Measurements from ENCODE around the gene RMC1. TPM values are rescaled to one million over a fixed set of nuclear protein-coding genes. Genes with fewer than 3 reads are reported as not detected.

RMC1 gene
- total RNA-seq (2016; rRNA removed; fragmentation: Illumina TruSeq; extraction: Trizol), result 19.5 and 19.9 TPM in 2 replicates
- 9.4 and 11.1 TPM in 2 replicates for total RNA-seq (2016; cell fraction: cytosol; rRNA removed; fragmentation: Illumina TruSeq; extraction: Trizol; ENCODE audit: low read depth)
- total RNA-seq (2016; cell fraction: insoluble cytoplasmic fraction; rRNA removed; fragmentation: Illumina TruSeq; extraction: Trizol), result 17.0 and 23.9 TPM in 2 replicates
- total RNA-seq (2016; cell fraction: membrane; rRNA removed; fragmentation: Illumina TruSeq; extraction: Trizol), result 12.8 and 14.0 TPM in 2 replicates
- total RNA-seq (2016; cell fraction: nucleus; rRNA removed; fragmentation: Illumina TruSeq; extraction: Trizol), result 17.5 and 19.2 TPM in 2 replicates
- polyA plus RNA-seq (2011; rRNA removed), result 8.2 and 9.4 TPM in 2 replicates
- polyA plus RNA-seq (2011; cell fraction: cytosol; rRNA removed), result 5.9 and 8.7 TPM in 2 replicates
- 21.6 and 24.9 TPM in 2 replicates for polyA plus RNA-seq (2011; cell fraction: nucleus; rRNA removed)
- 11.0 TPM in 2 replicates for polyA plus RNA-seq (2012)
- polyA plus RNA-seq (2016; cell fraction: cytosol; fragmentation: Illumina TruSeq; extraction: Trizol; ENCODE audit: low read depth), result 4.5 and 5.7 TPM in 2 replicates
- polyA plus RNA-seq (2016; cell fraction: insoluble cytoplasmic fraction; fragmentation: Illumina TruSeq; extraction: Trizol; ENCODE audit: low read depth), result 16.4 and 20.9 TPM in 2 replicates
- 7.0 and 8.7 TPM in 2 replicates for polyA plus RNA-seq (2016; cell fraction: membrane; fragmentation: Illumina TruSeq; extraction: Trizol; ENCODE audit: low read depth)
- 28.4 and 31.5 TPM in 2 replicates for polyA plus RNA-seq (2016; cell fraction: nucleus; fragmentation: Illumina TruSeq; extraction: Trizol; ENCODE audit: insufficient read depth, low read depth)
- 5.1 and 13.8 TPM in 2 replicates for polyA minus RNA-seq (2011; rRNA and poly(A)+ RNA removed; ENCODE audit: low replicate concordance)
- 5.4 and 7.3 TPM in 2 replicates for polyA minus RNA-seq (2011; cell fraction: cytosol; rRNA and poly(A)+ RNA removed)
- 12.6 and 17.2 TPM in 2 replicates for polyA minus RNA-seq (2011; cell fraction: nucleus; rRNA and poly(A)+ RNA removed)
- percentile 63 among the genes with signal in this experiment for Bru-seq, nascent RNA
- percentile 72 among the genes with signal in this experiment for BruChase-seq, experiment 1, labeled RNA remaining after a 6-hour chase
- percentile 67 among the genes with signal in this experiment for BruChase-seq, experiment 2, labeled RNA remaining after a 2-hour chase
- long read RNA-seq, experiment 1, transcript RMC1-201 (20 exons, 2,162 nt), result major isoform, 12 of 15 reads
- long read RNA-seq, experiment 1, partial matches to known transcripts, result 0 of 15 reads
- long read RNA-seq, experiment 1, other reads (novel, unspliced or antisense), result 3 of 15 reads
- long read RNA-seq, experiment 2, transcript RMC1-201 (20 exons, 2,162 nt), result major isoform, 16 of 23 reads
- long read RNA-seq, experiment 2, partial matches to known transcripts, result 5 of 23 reads
- long read RNA-seq, experiment 2, other reads (novel, unspliced or antisense), result 1 of 23 reads

GRCh38 chr18:23503038-23503962, at the start of gene RMC1:
Gene RMC1 (plus strand): TSS chr18:23503511. CDS start chr18:23503619, 108 bp downstream.
- Histone ChIP-seq H3K9ac (ENCODE audit: insufficient read depth, low read depth, low read length) (peak within 1 kb of the TSS; percentile 79), H4K20me1 (ENCODE audit: insufficient read depth, low read length) (no peaks in the 10 kb centered on the region), H3K4me2 (ENCODE audit: low read depth, low read length) (peak within 1 kb of the TSS; percentile 87), H3K27ac (ENCODE audit: extremely low read length, insufficient read depth, low read length) (peak within 1 kb of the TSS; percentile 74), H3K9me3 (ENCODE audit: low read length) (no peaks in the 10 kb centered on the region), H2AFZ (ENCODE audit: low read length) (no peak within 1 kb of the TSS), H3K36me3 (replicated peaks in 1 of 2; ENCODE audit: control insufficient read depth in 1 of 2, insufficient read depth in 2 of 2, low read length in 2 of 2) (peaks cover 0 to 16% of the 10 kb centered on the region in 2 experiments), H3K27me3 (ENCODE audit: control insufficient read depth in 1 of 2, insufficient read depth in 2 of 2, low read length in 2 of 2) (no peaks in the 10 kb centered on the region), H3K4me1 (ENCODE audit: insufficient read depth, low read length) (peaks cover 38% of the 10 kb centered on the region), H3K79me2 (ENCODE audit: insufficient read depth, low read length) (peaks cover 9% of the 10 kb centered on the region), H3K4me3 (replicated peaks in 1 of 3; ENCODE audit: insufficient read depth in 1 of 3, low read depth in 2 of 3, low read length in 3 of 3) (peak within 1 kb of the TSS; percentile 78 to 87 (median 82))
- intact Hi-C loops (cut with micrococcal nuclease; ENCODE audit: unreplicated experiment), result no loop called here
- no TSS peak for BruUV-seq (replicated peaks)
- peak; percentile 80 for DNase-seq (ENCODE audit: low spot score)
- peak; percentile 23 for FAIRE-seq
- in situ Hi-C loops (cut with HindIII; ENCODE audit: extremely low pct_ligation_motif_present, low pct_unique_long_range_greater_than_20kb), result no loop called here
- 2% methylated on average over 14 of the region's 110 CpGs for WGBS (ENCODE audit: low lambda C conversion rate)
- CTCF ChIA-PET (ENCODE audit: low intra/inter-chr PET ratio, low total read pairs), result no interaction called here
- peak; percentile 90 for ATAC-seq
- POLR2A ChIA-PET, result interaction anchor here (1.0 to 1.6 kb wide), 6 partner anchors 15 to 369 kb away, joined by 3 to 6 read pairs (median 3); partner anchors contain the start of gene NPC1
- TF ChIP-seq GLI4 (CRISPR knock-in tag; IDR thresholded peaks at IDR 0.05; ENCODE audit: borderline replicate concordance) (0 out of 2 replicates have a peak, but pooled peaks have one; percentile 17), ZBTB14 (CRISPR knock-in tag; IDR thresholded peaks at IDR 0.05) (peak; percentile 68), ZBTB20 (CRISPR knock-in tag; IDR thresholded peaks at IDR 0.05; ENCODE audit: borderline replicate concordance, low read depth) (peak; percentile 47; the same call in 1 of the 2 replicates), MEIS1 (CRISPR knock-in tag; IDR thresholded peaks at IDR 0.05; ENCODE audit: borderline replicate concordance) (peak; percentile 69), CSRNP2 (CRISPR knock-in tag; conservative IDR thresholded peaks at IDR 0.05; ENCODE audit: low read depth) (0 out of 2 replicates have a peak, but pooled peaks have one; percentile 40), E2F5 (CRISPR knock-in tag; conservative IDR thresholded peaks at IDR 0.05) (peak; percentile 43; the same call in 1 of the 2 replicates), ZNF766 (CRISPR knock-in tag; IDR thresholded peaks at IDR 0.05; ENCODE audit: borderline replicate concordance) (no peak), ZGPAT (CRISPR knock-in tag; IDR thresholded peaks at IDR 0.05) (peak; percentile 79), HOXA5 (CRISPR knock-in tag; IDR thresholded peaks at IDR 0.05) (peak; percentile 69; the same call in 1 of the 2 replicates), SOX6 (IDR thresholded peaks at IDR 0.05) (no peak), SOX6 (CRISPR knock-in tag; IDR thresholded peaks at IDR 0.05) (peak; percentile 48)

All from HepG2 (cell line).